Nephron progenitor cell (in vitro differentiated cells): ENCODE measurements around the gene CDC14A.

Experiments used
- DNase-seq: peaks from one replicate; pipeline ENCODE4 v3.0.0; 2021
- H3K27ac Mint-ChIP-seq: 2 replicates; pipeline ENCODE4 v1.8.0; 2021; ENCODE audit warnings: mild to moderate bottlenecking, moderate library complexity, mixed read lengths
- H3K27me3 Mint-ChIP-seq: 2 replicates; pipeline ENCODE4 v1.8.0; 2021; ENCODE audit warnings: mild to moderate bottlenecking, low read depth, mixed read lengths; ENCODE audit not compliant: poor library complexity
- H3K36me3 Mint-ChIP-seq: 2 replicates; pipeline ENCODE4 v1.8.0; 2021; ENCODE audit warnings: low read depth, mixed read lengths
- H3K4me1 Mint-ChIP-seq: 2 replicates; pipeline ENCODE4 v1.8.0; 2021; ENCODE audit warnings: mixed read lengths
- H3K4me3 Mint-ChIP-seq: 2 replicates; pipeline ENCODE4 v1.8.0; 2021; ENCODE audit warnings: mild to moderate bottlenecking, moderate library complexity, mixed read lengths
- H3K9me3 Mint-ChIP-seq: 2 replicates; pipeline ENCODE4 v1.8.0; 2021; ENCODE audit warnings: mild to moderate bottlenecking, moderate library complexity, mixed read lengths
- TF ChIP-seq, protein P1 (sequence below): fragments of 200-600 bp; sonication (generic); IDR thresholded peaks from 2 replicates; pipeline ENCODE4 v1.5.0; 2021; ENCODE audit warnings: antibody characterized with exemption

Gene CDC14A

DNA sequence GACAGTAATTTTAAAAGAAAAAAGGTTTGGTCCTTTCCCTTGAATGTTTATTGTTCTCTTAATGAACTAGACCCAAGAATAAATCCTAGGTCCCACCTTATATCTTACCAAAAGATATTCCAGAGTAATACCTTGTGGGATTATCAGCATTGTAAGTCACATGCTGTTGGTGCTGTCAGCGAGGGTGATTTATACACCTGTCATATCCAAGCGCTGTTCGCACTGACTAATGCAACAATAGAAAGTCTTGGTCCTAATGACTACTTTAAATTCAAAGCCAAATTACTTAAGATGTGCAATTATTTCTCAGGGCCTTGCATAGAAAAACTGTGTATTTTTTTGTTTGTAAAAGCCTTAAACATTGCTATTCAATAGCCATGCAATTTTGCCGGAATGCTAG is 192.5 kb downstream of the CDC14A start:
- TF ChIP-seq, protein P1, sequence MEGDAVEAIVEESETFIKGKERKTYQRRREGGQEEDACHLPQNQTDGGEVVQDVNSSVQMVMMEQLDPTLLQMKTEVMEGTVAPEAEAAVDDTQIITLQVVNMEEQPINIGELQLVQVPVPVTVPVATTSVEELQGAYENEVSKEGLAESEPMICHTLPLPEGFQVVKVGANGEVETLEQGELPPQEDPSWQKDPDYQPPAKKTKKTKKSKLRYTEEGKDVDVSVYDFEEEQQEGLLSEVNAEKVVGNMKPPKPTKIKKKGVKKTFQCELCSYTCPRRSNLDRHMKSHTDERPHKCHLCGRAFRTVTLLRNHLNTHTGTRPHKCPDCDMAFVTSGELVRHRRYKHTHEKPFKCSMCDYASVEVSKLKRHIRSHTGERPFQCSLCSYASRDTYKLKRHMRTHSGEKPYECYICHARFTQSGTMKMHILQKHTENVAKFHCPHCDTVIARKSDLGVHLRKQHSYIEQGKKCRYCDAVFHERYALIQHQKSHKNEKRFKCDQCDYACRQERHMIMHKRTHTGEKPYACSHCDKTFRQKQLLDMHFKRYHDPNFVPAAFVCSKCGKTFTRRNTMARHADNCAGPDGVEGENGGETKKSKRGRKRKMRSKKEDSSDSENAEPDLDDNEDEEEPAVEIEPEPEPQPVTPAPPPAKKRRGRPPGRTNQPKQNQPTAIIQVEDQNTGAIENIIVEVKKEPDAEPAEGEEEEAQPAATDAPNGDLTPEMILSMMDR, result no peak
- Mint-ChIP-seq H3K4me3 (no peak overlapping the region), H3K36me3 (no peaks in the 10 kb centered on the region), H3K9me3 (peaks cover 5% of the 10 kb centered on the region), H3K27me3 (peaks cover 49% of the 10 kb centered on the region), H3K4me1 (no peaks in the 10 kb centered on the region), H3K27ac (no peak overlapping the region)
- DNase-seq, result no peak

DNA sequence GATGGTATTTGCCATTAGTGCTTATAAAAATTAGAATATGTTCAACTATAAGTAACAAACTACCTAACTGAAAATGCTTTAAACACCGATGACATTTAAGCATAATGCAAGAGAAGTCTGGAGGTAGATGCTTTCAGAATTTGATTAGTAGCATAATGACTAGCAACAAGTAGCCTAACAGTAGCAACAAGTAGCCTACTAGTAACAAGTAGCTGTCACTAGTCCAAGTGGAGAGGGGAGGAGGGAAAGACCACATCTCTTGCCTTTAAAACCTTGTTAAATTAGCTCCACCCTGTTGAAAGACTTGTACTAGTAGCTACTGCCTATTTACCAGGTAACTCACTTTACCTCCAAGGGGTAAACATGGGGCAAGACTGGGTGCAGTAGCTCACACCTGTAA is 193.5 kb downstream of the CDC14A start:
- Mint-ChIP-seq H3K27me3 (peaks cover 39% of the 10 kb centered on the region), H3K36me3 (no peaks in the 10 kb centered on the region), H3K27ac (no peak overlapping the region), H3K9me3 (peaks cover 14% of the 10 kb centered on the region), H3K4me1 (no peaks in the 10 kb centered on the region), H3K4me3 (no peak overlapping the region)
- no peak for DNase-seq
- TF ChIP-seq, protein P1, result no peak

DNA sequence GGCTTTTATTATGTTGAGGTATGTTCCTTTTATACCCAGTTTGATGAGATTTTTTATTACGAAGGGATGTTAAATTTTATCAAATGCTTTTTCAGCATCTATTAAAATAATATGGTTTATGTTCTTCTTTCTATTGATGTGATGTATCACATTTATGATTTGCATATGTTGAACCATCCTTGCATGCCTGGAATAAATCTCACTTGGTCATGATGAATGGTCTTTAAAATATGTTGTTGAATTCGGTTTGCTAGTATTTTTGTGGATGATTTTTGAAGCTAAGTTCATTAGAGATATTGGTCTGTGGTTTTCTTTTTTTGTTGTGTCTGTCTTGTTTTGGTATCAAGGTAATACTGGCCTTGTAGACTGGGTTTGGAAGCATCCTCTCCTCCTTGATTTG is 199.7 kb downstream of the CDC14A start:
- Mint-ChIP-seq H3K9me3 (peaks cover 69% of the 10 kb centered on the region), H3K36me3 (peaks cover 15% of the 10 kb centered on the region), H3K27ac (no peak overlapping the region), H3K4me3 (no peak overlapping the region), H3K27me3 (no peaks in the 10 kb centered on the region), H3K4me1 (no peaks in the 10 kb centered on the region)
- TF ChIP-seq, protein P1, result no peak
- no peak for DNase-seq

DNA sequence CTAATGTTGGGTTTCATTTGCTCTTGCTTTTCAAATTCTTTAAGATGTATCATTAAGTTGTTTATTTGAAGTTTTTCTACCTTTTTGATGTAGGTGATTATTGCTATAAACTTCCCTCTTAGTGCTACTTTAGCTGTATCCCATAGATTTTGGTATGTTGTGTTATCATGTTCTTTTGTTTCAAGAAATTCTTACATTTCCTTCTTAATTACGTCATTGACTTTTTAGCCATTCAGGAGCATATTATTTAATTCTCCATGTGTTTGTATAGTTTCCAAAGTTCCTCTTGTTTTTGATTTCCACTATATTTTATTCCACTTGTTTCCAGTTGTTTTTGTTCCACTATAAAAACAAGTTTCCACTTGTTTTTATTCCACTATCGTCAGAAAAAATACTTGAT is 200.6 kb downstream of the CDC14A start:
- H3K27me3 Mint-ChIP-seq, result no peaks in the 10 kb centered on the region
- H3K36me3 Mint-ChIP-seq, result peaks cover 15% of the 10 kb centered on the region
- H3K27ac Mint-ChIP-seq, result no peak overlapping the region
- TF ChIP-seq, protein P1, result no peak
- no peak for DNase-seq
- no peaks in the 10 kb centered on the region for H3K4me1 Mint-ChIP-seq
- H3K4me3 Mint-ChIP-seq, result no peak overlapping the region
- H3K9me3 Mint-ChIP-seq, result peaks cover 77% of the 10 kb centered on the region

DNA sequence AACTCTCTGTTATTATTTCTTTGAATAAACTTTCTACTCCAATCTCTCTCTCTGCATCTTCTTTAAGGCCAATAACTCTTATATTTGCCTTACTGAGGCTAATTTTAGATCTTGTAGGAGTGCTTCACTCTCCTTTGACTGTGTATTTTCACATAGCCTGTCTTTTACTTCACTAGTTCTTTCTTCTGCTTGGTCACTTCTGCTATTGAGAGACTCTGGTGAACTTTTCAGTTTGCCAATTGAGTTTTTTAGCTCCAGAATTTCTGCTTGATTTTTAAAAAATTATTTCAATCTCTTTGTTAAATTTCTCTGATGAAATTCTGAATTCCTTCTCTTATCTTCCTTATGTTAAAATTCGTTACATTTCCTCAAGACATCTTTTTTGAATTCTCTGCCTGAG is 203.9 kb downstream of the CDC14A start:
- Mint-ChIP-seq H3K36me3 (peaks cover 15% of the 10 kb centered on the region), H3K9me3 (peaks cover 65% of the 10 kb centered on the region), H3K27me3 (no peaks in the 10 kb centered on the region), H3K4me3 (no peak overlapping the region), H3K4me1 (no peaks in the 10 kb centered on the region), H3K27ac (no peak overlapping the region)
- no peak for DNase-seq
- TF ChIP-seq, protein P1, result no peak

DNA sequence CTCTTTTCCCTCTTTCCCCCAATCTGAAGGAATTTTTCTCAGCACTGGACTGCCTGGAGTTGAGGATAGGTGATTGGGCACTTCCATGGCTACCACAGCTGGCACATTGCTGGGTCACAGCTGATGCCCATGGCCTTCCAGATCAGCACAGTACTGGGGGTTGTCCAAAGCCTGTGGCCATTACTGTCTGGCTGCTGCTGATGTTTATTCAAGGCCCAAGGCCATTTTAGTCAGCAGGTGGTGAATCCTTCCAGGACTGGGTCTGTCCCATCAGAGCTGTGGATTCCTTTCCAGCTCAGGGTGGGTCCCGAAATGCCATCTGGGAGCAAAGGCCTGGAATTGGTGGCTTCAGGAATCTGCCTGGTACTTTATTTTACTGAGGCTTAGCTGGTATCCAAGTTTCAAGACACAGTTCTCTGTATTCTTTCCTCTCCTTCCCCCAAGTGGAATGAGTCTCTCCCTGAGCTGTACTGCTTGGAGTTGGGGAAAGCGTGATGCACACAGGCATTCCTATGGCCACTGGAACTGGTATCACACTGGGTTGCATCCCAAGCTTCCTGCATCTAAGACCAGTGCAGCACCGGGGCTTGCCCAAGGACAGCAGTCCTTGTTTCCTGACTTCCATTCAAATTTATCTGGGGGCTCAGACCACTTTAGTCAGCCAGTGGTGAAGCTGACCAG is 204.8 kb downstream of the CDC14A start:
- Mint-ChIP-seq H3K4me1 (no peaks in the 10 kb centered on the region), H3K36me3 (peaks cover 14% of the 10 kb centered on the region), H3K27me3 (no peaks in the 10 kb centered on the region), H3K27ac (no peak overlapping the region), H3K9me3 (peaks cover 59% of the 10 kb centered on the region), H3K4me3 (no peak overlapping the region)
- no peak for DNase-seq
- TF ChIP-seq, protein P1, result no peak
